ENCODE data around the gene LCK.

DNA sequence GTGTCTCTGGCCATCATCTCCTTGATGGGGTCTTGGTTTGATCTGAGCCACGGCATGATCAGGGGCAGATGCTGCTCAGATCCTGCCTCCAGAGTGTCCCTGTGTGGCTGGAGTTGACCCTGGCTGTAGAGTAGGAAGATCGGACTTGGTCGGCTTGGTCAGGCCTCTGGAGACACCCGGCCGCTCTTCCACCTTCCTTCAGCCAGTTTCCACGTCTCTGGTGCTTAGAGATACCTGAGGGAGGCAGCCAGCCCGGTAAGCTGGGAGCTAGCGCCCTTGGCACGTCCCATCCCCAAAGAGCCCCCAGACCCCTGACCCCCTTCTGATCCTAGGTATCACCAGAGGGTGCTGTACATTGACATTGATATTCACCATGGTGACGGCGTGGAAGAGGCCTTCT lies 76.1 kb downstream of the LCK start:
- TF ChIP-seq, protein P1, sequence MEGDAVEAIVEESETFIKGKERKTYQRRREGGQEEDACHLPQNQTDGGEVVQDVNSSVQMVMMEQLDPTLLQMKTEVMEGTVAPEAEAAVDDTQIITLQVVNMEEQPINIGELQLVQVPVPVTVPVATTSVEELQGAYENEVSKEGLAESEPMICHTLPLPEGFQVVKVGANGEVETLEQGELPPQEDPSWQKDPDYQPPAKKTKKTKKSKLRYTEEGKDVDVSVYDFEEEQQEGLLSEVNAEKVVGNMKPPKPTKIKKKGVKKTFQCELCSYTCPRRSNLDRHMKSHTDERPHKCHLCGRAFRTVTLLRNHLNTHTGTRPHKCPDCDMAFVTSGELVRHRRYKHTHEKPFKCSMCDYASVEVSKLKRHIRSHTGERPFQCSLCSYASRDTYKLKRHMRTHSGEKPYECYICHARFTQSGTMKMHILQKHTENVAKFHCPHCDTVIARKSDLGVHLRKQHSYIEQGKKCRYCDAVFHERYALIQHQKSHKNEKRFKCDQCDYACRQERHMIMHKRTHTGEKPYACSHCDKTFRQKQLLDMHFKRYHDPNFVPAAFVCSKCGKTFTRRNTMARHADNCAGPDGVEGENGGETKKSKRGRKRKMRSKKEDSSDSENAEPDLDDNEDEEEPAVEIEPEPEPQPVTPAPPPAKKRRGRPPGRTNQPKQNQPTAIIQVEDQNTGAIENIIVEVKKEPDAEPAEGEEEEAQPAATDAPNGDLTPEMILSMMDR (IDR thresholded peaks at IDR 0.05; ENCODE audit: control extremely low read depth in 1 of 3, insufficient read depth in 1 of 3, low read depth in 1 of 3, low read length in 3 of 3) = no peak
- TF ChIP-seq POLR2AphosphoS5 (IDR thresholded peaks at IDR 0.05; ENCODE audit: low read depth, low read length) (no peak), RAD21 (IDR thresholded peaks at IDR 0.05 in 1 of 2, conservative IDR thresholded peaks at IDR 0.05 in 1 of 2; ENCODE audit: low read depth in 2 of 2, low read length in 2 of 2) (no peak), RFX5 (IDR thresholded peaks at IDR 0.05; ENCODE audit: borderline replicate concordance, low read depth, low read length) (no peak), POLR2A (IDR thresholded peaks at IDR 0.05; ENCODE audit: control extremely low read depth in 1 of 2, low read depth in 2 of 2, low read length in 2 of 2) (no peak), ZNF274 (IDR thresholded peaks at IDR 0.05; ENCODE audit: borderline replicate concordance, extremely low read depth, low read length) (no peak)
- TF ChIP-seq, protein P2, sequence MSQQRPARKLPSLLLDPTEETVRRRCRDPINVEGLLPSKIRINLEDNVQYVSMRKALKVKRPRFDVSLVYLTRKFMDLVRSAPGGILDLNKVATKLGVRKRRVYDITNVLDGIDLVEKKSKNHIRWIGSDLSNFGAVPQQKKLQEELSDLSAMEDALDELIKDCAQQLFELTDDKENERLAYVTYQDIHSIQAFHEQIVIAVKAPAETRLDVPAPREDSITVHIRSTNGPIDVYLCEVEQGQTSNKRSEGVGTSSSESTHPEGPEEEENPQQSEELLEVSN (IDR thresholded peaks at IDR 0.05) = no peak
